Measurements from ENCODE around the gene EGFL7. TPM values are rescaled to one million over a fixed set of nuclear protein-coding genes. Genes with fewer than 3 reads are reported as not detected.

Gene EGFL7
- polyA plus RNA-seq, 1 of the 3 experiments (the other 2 are of a cell fraction): 43.0 TPM

DNA sequence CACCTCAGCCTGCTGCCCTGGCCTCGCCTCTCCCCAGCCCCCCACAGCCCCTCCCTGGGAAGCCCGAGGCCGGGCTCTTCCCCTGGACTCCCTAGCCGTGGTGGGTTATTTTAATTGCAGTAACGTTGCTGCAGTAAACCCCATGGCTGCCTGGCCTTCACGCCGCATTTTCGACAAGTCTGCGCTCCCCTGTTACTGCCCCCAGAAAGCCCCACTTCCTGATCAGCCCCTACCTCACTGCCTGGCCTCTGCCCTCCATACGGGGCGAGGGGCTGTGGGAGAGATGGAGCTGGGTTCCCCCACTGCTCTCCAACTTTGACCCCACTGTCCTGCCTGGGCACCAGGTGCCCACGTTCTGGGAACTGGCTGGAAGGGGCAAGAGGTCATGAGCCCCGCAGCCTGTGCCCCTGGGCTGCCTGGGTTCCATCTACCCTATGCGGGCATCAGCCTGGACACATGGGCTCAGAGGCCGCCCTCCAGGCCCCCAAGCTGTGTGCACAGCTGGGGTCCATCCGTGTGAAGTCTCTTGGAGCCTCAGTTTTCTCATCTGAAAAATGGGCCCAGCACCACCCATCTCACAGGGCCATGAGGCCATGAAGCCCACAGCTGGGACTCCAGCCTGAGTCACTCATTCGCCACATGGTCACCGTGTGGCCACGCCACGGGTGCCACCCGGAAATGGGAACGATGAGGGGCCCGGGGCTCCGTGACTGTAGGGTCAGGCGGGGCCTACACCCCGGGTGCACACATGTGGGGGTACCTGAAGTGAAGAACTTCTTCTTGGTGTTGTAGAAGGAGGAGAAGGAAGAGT is 11.5 kb downstream of the EGFL7 start:
- WGBS (ENCODE audit: low lambda C conversion rate): 92% methylated on average over 21 of the region's 26 CpGs
- H3K9me3 ChIP-seq: no peaks in the 10 kb centered on the region
- no peak for TF ChIP-seq SMC3 (IDR thresholded peaks at IDR 0.05; ENCODE audit: low read depth, low read length)
- TF ChIP-seq RFX5 (IDR thresholded peaks at IDR 0.05; ENCODE audit: low read length): no peak
- TF ChIP-seq RXRA (IDR thresholded peaks at IDR 0.05; ENCODE audit: borderline replicate concordance, low read depth): no peak
- no peak for TF ChIP-seq FOXJ3 (CRISPR knock-in tag; IDR thresholded peaks at IDR 0.05)
- no peak for TF ChIP-seq RCOR1 (IDR thresholded peaks at IDR 0.05; ENCODE audit: low read length)
- no peak for TF ChIP-seq NFIC (IDR thresholded peaks at IDR 0.05; ENCODE audit: borderline replicate concordance)
- TF ChIP-seq, protein P1, sequence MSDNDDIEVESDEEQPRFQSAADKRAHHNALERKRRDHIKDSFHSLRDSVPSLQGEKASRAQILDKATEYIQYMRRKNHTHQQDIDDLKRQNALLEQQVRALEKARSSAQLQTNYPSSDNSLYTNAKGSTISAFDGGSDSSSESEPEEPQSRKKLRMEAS (IDR thresholded peaks at IDR 0.05; ENCODE audit: low read depth): no peak
- TF ChIP-seq, protein P2, sequence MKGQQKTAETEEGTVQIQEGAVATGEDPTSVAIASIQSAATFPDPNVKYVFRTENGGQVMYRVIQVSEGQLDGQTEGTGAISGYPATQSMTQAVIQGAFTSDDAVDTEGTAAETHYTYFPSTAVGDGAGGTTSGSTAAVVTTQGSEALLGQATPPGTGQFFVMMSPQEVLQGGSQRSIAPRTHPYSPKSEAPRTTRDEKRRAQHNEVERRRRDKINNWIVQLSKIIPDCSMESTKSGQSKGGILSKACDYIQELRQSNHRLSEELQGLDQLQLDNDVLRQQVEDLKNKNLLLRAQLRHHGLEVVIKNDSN (IDR thresholded peaks at IDR 0.05; ENCODE audit: borderline replicate concordance, low read depth): no peak
- TF ChIP-seq YY1 (IDR thresholded peaks at IDR 0.05; ENCODE audit: low read depth): no peak
- TF ChIP-seq MXI1 (IDR thresholded peaks at IDR 0.05; ENCODE audit: low read depth, low read length): no peak
- TF ChIP-seq CHD2 (IDR thresholded peaks at IDR 0.05; ENCODE audit: low read length, partially characterized antibody): no peak
- TF ChIP-seq, protein P3, sequence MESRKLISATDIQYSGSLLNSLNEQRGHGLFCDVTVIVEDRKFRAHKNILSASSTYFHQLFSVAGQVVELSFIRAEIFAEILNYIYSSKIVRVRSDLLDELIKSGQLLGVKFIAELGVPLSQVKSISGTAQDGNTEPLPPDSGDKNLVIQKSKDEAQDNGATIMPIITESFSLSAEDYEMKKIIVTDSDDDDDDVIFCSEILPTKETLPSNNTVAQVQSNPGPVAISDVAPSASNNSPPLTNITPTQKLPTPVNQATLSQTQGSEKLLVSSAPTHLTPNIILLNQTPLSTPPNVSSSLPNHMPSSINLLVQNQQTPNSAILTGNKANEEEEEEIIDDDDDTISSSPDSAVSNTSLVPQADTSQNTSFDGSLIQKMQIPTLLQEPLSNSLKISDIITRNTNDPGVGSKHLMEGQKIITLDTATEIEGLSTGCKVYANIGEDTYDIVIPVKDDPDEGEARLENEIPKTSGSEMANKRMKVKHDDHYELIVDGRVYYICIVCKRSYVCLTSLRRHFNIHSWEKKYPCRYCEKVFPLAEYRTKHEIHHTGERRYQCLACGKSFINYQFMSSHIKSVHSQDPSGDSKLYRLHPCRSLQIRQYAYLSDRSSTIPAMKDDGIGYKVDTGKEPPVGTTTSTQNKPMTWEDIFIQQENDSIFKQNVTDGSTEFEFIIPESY (IDR thresholded peaks at IDR 0.05; ENCODE audit: borderline replicate concordance, low read depth): no peak
- TF ChIP-seq TEAD4 (IDR thresholded peaks at IDR 0.05; ENCODE audit: borderline replicate concordance, insufficient read depth): no peak
- TF ChIP-seq ELF1 (IDR thresholded peaks at IDR 0.05): no peak
- no peak for TF ChIP-seq NRF1 (IDR thresholded peaks at IDR 0.05; ENCODE audit: low read depth, low read length)
- TF ChIP-seq EP300 (IDR thresholded peaks at IDR 0.05; ENCODE audit: borderline replicate concordance in 1 of 2, low read depth in 1 of 2, low read length in 1 of 2): no peak
- peaks cover 0 to 3% of the 10 kb centered on the region in 2 experiments for H3K36me3 ChIP-seq (replicated peaks in 1 of 2; ENCODE audit: control insufficient read depth in 1 of 2, insufficient read depth in 2 of 2, low read length in 1 of 2)
- 0 out of 2 replicates have a peak, but pooled peaks cover 5% of the 10 kb centered on the region for H4K20me1 ChIP-seq (ENCODE audit: insufficient read depth)
- ChIA-PET POLR2A (interaction anchor here (1.2 kb wide), 1 partner anchor 10 kb away, joined by 3 read pairs; no protein-coding TSS in a partner anchor), CTCF (interaction anchor here (3.1 to 6.5 kb wide), 3 partner anchors 9 to 53 kb away, joined by 35 to 90 read pairs (median 44); partner anchors contain the start of genes AGPAT2 and EGFL7)
- H3K27me3 ChIP-seq (ENCODE audit: insufficient read depth): no peaks in the 10 kb centered on the region
- no peak overlapping the region for H3K27ac ChIP-seq (ENCODE audit: low read depth in 2 of 2, low read length in 1 of 2)
- peaks cover 0 to 15% of the 10 kb centered on the region in 2 experiments; a peak in 1 of 4 replicates for H3K4me1 ChIP-seq (ENCODE audit: control insufficient read depth in 1 of 2, insufficient read depth in 2 of 2, low read depth in 1 of 2, low read length in 1 of 2)
- H3K4me3 ChIP-seq (ENCODE audit: low read depth in 2 of 2, low read length in 1 of 2): no peak overlapping the region
- no peak for DNase-seq
- H3K9me2 ChIP-seq: no peaks in the 10 kb centered on the region
- H3K4me2 ChIP-seq: no peak overlapping the region
- H3F3A ChIP-seq (replicated peaks; ENCODE audit: insufficient read depth): peaks cover 3% of the 10 kb centered on the region
- no peak overlapping the region for H3K9ac ChIP-seq
- H3K79me2 ChIP-seq (ENCODE audit: insufficient read depth): no peaks in the 10 kb centered on the region
- no peak overlapping the region for H2AFZ ChIP-seq (ENCODE audit: low read depth)

Measured in SK-N-SH (cell line).